GM12891 (cell line): ENCODE data around the gene THRA.
A peak's percentile ranks its signal among the peaks of the same experiment; 100 is the strongest.

Experiments used
- POLR2A ChIP-seq: IDR thresholded peaks from 2 replicates; pipeline ENCODE4 v1.6.1; 2011; ENCODE audit warnings: low read depth, low read length, control low read depth
- POLR2AphosphoS5 ChIP-seq: IDR thresholded peaks from 2 replicates; pipeline ENCODE4 v1.6.1; 2011; ENCODE audit warnings: low read depth, low read length, control low read depth
- SPI1 ChIP-seq: IDR thresholded peaks from 2 replicates; pipeline ENCODE4 v1.6.1; 2011; ENCODE audit warnings: low read depth, low read length, control low read depth
- TAF1 ChIP-seq: IDR thresholded peaks from 2 replicates; pipeline ENCODE4 v1.6.1; 2011; ENCODE audit warnings: low read depth, low read length, control low read depth

- no peak for TF ChIP-seq POLR2A
- no peak for TF ChIP-seq POLR2AphosphoS5
- TF ChIP-seq SPI1 = peak; percentile 39; the same call in 1 of the 2 replicates
- TF ChIP-seq TAF1 = no peak
Observed at GRCh38 chr17:40101367-40102210, 38.8 kb downstream of the THRA start.
